Inferior parietal cortex (tissue), 1 donor: ENCODE results near the gene ABL1.
"Not testable (repeated sequence)": the region's sequence is repeated elsewhere in the genome, so short reads cannot be mapped to it uniquely, and the experiment has no call there.

ENCODE experiments used
- DNase-seq: peaks from one replicate; pipeline ENCODE4 v3.0.0-alpha.2; 2016; ENCODE audit errors: extremely low spot score

The ABL1 gene

DNA sequence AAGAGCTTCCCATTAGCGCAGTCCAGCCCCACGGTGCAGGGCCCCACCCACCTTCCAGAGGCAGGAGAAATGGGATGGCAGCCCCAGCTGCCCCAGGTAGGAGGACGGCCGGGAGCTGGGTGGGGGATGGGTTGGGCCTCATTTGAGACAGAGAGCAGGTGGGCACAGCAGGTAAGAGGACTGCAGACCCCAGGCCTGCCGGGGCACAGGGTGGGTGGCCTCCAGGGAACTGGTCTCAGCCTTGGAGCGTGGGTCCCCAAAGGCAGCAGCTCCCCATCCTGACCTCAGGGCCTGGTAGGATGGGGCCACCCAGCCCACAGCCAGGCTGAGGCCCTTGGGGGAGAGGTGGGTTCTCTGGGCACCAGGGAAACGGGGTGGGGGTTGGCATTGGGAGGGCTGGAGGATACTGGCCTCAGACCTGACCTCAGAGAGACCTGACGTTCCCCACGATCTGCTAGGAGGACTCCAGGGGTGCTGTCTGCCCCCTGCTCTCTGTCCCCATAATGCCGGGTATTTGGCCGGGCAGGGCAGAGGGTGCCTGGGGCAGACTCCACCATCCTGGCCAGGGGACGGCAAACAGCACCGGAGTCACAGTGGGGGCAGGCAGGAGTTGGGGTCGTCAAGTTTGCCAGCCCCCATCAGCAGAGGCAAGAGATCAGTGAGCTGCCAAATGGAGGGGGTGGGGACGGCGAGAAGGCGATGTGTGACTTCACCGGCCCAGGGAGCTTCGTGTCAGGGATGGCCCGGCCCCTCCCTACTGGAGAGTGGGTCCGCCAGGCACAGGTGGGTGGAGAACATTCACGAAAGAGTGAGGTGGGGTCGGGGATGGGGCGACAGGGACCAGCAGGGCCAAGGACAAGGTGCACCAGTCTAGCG lies 68.4 kb downstream of the ABL1 start:
- no peak for DNase-seq

DNA sequence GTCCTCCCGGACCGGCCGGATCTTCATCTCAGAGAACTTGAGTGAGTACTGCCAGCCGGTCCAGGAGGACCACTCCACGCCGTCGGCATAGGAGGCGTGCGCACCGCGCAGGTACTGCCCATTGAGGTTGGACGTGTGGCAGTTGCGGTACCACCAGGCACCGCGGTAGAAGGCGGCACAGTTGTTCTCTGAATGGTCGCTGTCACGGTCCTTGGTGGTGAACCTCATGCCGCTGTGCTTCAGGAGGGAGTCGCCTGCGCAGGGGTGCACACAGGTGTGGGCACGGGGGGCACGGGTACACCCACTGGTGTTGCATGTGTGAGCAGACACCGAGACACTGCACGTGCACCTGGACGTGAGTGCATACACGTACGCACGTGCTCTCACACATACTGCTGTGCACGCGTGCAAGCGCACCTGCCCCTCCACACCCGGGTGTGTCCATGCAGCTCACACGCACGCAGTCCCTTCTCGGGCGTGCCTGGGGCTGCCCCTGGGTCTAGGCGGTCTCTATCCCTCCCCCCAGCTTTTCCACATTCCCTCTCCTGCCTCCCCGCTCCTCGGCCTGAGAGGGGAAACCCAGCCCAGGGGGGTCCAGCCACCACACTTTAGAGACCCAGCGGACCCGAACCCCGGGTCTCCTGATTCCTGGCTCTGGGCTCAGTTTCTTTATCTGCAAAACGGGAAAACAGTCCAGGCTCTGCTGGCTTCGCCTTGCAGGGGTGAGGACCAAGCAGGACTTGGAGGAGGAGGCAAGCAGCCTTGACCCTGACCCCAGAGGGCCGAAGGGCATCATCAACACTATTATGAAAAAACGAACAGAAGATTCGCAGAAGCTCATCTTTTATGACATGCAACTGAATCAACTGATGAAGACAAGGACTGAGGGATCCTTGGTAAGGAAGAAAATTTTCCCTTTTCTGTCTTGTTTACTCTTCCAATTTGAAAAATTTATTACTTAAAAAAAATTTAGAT lies 69.3 kb downstream of the ABL1 start:
- no peak for DNase-seq

DNA sequence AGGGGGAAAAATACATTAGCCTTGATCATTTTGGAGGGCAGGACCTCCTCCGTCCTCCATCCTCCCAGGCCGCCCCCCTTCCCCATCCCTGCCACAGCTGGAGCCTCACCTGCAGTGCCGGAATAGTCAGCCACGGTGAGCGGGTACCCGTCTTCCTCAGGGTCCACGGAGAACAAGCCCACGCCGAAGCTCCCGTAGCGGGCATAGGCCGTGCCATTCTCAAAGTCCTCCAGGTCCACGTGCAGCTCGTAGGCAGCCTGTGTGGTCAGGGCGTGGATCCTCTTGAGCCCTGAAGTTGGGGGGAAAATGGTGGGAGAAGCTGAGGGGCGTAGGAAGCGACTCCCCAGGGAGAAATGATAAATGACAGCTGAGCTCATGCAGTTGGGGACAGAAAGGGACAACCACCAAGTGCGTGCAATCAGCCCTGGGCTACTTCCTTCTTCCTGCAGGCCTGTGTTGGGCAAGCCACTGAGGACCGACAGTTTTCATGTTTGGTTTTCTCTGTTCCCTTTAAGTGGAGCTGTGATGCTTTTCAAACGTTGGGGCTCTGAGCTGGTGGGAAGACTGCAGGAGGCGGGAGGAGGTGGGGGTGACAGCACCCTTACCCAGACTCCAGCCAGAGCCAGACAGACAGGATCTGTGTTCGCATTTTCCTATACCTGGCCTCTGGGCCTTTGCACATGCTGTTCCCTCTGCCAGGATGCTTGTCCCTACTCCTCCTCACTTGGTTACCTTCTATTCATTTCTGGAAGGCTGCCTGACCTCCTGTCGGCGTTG lies 70.3 kb downstream of the ABL1 start:
- DNase-seq: no peak

DNA sequence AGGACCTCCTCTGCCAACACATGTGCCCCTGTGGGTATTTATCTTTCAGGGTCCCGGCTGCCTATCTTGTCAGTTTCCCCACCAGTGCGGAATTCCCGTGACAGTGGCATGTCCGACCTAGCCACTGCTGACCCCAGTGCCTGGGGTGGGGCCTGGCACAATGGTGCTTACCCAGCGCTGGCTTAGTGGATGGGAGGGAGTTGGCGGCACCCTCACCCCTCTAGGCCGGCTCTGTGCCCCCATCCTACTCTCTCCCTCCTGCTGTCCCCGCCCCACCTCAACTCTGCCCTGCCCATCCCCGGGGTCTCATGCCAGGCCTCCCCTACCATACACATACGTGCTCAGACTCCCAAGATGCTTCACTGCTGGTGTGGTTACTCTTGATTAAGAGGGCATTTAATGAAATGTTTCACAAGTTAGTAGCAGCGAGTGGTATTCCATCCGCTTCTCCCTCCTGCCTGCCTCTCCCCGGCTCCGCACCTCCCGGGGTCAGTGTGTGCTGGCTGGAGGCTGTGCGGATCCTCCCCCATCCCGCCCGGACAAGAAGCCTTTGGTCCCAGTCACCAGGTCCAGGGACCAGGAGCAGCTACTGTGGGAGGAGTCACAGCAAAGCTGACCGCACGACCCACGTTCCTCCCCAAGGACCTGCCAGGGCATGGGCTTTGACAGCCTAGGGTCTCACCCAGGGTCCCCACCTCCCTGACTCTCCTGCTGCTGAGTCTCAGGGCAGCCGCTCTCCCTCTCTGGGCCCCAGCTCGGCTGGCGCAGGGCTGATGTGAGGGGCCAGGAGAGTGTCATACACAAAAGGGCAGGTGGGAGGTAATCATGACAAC lies 71.1 kb downstream of the ABL1 start:
- DNase-seq: no peak

DNA sequence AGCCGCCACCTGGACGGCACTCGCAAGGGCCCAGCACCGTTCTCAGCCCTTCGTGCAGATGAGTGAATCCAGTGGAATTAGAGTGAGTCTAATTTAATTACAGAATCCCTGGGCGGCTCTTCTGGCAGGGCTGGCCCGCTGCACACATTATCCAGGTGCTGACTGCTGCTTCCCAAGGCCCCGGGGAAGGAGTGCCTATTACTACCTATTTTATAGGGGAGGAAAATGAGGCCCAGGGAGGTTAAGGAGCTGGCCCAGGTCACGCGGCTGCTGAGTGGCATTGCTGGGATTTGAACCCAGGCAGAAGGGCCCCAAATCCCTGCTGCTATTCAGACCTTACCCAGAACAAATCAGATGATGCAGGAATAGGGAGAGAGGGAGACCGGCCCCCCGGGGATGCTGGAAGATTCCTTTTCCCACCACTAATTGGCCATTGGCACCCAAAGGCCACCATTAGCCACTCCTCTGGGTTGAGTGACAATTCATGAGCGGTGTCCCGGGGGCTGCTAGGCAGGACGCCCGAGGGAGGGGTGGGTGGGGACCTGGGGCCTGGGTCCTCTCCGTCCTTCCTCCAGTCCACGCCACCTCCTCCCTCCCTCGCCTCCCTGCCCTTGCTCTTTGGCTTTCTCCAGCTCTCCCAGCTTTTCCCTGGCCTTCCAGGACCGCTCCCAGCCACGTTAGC lies 71.8 kb downstream of the ABL1 start:
- no peak for DNase-seq

DNA sequence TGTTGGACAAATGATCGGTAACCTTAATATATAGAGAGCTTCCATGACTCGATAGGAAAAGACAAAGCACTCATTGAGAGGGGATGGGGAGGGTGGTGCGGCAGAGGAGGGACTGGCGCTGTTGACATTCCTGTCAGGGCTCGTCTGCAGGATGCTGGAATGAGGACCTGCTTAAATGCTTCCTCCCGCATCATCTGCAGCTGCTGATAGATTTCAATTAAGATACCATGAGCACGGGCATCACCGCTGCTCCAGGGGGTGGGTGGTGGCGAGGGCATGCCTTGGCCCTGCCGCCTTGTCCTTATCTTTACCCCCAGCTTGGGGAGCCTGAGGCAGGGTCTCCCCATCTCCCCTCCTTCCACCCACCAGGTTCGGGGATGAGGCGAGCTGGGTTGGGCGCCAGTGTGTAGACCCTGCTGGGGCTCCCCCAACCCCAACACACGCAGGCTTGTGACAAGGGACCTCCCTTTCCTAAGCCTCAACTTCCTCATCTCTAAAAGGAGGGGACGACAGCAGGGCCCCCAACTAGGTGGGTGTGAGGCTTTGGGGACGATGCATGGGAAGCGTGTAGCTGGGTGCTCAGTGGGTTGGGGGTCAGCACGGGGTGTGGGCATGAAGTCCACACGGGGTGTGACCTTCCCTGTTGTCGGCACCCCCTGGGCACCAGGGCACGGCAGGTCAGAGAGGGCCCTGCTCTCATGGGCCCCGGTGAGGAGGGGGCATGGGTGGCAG lies 73.3 kb downstream of the ABL1 start:
- no peak for DNase-seq

DNA sequence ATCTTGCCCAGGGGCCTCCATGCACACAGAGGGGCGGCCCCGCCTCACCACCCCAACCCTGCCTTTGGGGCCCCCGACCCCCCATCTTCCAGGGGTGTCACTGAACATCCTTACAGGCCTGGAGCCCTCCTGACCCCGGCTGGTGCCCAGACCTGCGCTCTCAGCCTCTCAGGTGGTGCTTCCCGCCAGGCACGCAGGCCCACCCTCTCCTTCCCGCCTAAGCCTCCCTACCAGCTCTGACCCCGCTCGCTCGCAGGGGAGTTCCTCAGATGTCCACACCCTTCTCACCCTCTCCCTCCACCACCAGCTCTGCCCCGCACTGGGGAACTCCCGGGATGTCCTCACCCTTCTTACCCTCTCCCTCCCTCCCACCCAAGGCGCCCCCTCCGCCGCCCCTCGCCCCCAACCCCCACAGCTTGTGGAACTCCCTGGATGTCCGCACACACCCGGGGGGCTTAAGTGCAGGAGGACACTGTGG lies 73.9 kb downstream of the ABL1 start:
- DNase-seq: no peak

DNA sequence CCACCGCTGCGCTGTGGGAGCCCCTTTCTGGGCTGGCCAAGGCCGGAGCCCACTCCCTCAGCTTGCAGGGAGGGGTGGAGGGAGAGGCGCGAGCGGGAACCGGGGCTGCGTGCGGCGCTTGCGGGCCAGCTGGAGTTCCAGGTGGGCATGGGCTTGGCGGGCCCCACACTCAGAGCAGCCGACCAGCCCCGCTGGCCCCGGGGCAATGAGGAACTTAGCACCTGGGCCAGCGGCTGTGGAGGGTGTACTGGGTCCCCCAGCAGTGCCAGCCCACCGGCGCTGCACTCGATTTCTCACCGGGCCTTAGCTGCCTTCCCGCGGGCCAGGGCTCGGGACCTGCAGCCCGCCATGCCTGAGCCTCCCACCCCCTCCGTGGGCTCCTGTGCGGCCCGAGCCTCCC lies 75.0 kb downstream of the ABL1 start:
- DNase-seq: not testable (repeated sequence)

DNA sequence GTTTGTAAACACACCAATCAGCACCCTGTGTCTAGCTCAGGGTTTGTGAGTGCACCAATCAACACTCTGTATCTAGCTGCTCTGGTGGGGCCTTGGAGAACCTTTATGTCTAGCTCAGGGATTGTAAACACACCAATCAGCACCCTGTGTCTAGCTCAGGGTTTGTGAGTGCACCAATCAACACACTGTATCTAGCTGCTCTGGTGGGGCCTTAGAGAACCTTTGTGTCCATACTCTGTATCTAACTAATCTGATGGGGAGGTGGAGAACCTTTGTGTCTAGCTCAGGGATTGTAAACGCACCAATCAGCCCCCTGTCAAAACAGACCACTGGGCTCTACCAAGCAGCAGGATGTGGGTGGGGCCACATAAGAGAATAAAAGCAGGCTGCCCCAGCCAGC lies 75.6 kb downstream of the ABL1 start:
- DNase-seq: not testable (repeated sequence)

DNA sequence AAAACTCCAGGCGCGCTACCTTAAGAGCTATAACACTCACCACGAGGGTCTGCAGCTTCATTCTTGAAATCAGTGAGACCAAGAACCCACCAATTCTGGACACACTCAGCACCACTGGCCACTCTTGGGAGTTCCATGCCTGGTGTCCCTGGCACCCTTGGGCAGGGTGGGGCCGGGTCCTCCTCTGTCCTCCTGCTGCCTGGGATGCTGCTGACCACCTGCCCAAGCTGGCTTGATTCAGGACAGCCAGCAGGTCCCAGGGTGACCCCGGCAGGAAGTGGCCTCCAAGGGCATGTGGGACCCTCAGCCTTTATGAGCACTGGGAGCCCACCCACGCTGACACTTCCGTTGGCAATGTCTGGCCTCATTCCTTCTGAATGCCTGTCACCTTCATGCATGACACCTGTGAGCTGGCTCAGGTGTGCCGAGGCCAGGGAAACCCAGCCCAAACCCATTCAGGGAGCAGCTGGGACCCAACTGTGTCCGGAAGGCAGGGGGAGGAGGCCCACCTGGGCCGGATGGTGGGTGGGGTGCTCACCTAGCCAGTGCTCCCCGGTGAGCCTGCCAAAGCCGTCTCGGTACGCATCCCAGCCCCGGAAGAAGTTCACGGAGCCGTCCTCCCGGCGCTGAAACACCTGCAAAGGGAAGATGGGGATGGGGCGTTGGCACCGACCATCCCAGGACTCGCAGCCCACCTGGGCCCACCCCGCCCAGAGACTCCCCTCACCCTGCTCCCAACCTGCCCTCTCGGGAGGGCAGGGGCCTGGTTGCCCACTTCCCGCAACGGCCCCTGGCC lies 76.4 kb downstream of the ABL1 start:
- DNase-seq: no peak

DNA sequence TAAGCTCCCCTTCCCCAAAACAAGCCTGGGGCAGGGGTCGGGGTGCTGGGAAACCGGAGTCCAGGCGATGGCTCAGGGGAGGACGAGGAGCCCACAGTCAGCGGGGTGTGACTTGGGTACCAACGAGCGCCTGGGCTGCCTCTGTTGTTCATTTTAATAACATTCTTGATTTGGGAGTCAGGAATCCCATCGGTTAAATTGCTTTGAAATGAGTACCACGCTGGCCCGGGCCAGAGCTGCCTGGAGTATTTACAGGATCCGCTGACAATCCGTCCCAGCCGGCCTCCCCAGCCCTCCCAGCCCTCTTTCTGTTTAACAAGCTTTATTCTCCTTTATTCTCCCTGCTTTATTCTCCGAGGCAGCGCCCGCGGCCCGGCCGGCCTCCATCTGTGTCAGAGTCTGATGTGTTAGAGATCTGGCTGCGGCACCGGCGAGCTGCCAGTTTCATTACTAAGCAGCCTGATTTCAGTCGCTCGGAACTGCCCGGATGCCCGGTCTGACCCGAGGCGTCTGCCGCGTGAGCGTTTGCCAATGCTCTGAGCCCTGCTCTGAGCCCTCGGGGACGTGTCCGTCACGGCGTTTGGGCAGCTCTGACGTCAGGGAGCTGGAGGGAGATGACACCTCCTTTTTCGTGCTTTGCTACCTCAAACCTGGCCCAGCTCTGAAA lies 78.0 kb downstream of the ABL1 start:
- no peak for DNase-seq

DNA sequence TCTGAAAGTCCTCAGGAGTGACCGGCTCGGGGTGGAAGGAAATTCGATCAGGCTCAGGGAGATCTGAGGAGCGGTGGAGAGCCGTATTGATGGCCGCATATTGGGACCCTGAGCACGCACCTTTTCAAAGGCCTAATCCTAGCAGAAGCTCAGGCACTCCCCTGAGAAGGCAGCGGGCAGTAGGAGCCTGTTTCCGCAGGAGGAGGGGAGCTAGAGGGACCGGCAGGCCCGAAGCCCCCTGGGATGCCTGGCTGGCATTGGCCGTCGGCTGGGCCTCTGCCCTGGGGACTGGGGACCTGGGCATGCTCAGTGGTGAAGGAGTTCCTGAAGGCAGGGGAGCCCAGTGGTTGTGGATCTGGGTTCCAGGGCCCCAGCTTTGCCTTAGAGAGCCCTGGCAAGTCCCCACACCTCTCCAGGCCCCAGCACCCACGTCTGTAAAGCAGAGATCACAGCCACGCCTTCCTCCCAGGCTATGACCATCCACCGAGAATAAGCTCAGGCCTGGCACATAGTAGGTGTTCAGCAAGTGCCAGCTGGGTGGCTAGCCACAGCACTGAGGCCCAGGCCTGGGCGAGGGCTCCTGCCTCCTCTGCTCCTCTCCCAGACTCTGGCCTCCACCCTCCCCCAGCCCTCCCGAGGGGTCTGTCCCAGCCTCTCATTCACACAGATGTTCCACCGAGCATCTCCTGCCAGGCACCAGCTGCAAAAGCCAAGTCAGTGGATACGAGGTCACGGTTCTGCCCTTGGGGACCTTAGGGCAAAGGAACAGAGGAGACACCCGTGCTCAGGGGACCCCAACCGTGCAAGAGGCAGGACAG lies 78.8 kb downstream of the ABL1 start:
- DNase-seq: no peak

DNA sequence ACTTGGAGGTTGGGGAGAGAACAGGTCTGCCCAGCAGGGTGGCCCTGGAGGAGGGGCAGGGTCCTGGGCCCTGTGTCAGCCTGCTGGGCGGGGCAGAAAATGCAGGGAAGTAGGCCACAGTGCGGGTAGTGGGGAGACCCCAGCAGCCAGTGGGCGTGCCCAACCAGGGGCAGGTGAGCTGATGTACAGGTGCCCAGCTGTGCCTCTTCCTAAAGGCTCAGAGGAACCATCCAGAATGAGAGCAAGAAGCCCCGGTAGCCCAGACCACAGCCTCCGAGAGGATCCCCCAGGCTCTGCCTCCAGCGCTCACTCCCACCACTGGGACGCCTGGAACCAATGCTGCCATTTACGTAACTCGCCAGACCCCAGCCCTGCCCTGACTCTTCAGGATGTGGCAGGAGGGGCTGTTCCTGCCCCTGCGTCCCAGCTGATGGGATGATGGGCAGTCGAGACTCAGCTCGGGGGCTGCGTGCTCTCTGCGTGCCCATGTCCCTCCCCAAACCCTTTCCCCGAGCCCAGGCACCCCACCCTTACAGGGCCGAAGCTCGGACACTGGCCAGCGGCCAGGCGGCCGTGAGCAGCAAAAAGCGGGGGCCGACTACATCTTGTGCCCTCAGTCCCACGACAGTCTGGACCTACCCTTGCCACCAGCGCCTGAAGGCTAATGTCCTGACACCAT lies 79.5 kb downstream of the ABL1 start:
- no peak for DNase-seq

DNA sequence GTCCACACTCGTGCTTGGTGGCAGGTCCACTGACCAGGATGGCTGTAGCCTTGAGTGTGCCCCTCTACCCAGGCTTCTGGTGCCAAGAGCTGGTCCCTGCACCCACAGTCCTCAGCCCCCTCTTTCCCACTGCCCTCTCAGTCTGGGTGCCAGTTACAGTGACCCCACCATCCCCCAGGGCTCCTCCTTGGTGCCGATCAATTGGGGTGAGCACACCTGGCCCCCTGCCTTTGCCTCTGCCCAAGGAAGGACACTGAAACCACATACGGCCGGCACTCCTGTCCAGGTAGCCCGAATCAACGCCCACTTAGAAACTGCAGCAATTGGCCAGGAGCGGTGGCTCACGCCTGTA lies 80.0 kb downstream of the ABL1 start:
- no peak for DNase-seq

DNA sequence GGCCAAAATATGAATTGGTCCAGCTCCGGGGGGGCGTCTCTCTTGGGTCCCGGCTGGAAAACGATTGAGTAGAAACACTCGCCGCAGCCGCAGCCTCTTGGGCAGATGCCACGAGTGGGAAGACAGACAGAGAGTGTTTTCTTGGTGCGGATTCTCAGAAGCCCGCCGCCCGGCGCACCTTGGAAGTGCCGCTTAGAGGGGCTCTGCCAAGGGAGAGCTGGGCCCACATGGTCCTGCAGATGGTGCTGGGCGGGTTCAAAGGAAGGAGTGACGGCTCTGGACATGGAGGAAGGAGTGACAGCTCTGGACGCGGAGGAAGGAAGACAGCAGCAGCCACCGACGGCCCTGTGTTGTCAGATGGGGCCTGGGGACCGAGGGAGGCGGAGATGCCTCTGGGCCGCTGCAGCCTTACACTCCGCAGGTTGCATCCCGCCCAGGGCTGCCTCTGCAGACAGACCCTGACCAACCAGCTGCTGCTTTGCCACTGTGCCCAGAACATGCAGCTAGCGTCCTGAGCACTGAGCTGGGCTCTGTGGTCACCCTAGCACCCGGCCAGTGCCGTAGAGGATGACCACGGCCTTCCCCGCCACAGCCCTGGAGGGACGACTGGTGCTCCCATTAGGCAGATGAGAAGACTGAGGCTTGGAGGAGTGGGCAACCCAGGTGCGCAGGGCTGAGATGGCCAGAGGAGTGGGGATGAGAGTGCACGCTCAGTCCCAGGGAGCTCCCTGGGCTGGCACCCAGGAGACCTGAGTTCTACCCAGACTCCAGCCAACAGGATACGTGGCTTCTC lies 82.3 kb downstream of the ABL1 start:
- no peak for DNase-seq
